Adrenal gland (tissue), 5 donors: ENCODE results near the gene RANBP10.

ENCODE experiments used
- CTCF ChIP-seq, 6 experiments: fragments of 450-650 bp in 4 of 6; fragments of 200-600 bp in 2 of 6; sonication (generic) in 1 of 6; IDR thresholded peaks; 1 replicate in 5 of 6; 2 replicates in 1 of 6; pipeline versions ENCODE4 v1.5.1 to v1.8.0; 2016 to 2021; ENCODE audit warnings: antibody characterized with exemption in 6 of 6, mild to moderate bottlenecking in 2 of 6, moderate library complexity in 1 of 6
- POLR2A ChIP-seq, 2 donors: fragments of 450-650 bp; IDR thresholded peaks; one replicate each; pipeline ENCODE4 v1.6.1; 2017; ENCODE audit warnings: antibody characterized with exemption in 2 of 2, mild to moderate bottlenecking in 2 of 2, moderate library complexity in 1 of 2
- donor health status: DM: no; HTN: no; CAD: no.

DNA sequence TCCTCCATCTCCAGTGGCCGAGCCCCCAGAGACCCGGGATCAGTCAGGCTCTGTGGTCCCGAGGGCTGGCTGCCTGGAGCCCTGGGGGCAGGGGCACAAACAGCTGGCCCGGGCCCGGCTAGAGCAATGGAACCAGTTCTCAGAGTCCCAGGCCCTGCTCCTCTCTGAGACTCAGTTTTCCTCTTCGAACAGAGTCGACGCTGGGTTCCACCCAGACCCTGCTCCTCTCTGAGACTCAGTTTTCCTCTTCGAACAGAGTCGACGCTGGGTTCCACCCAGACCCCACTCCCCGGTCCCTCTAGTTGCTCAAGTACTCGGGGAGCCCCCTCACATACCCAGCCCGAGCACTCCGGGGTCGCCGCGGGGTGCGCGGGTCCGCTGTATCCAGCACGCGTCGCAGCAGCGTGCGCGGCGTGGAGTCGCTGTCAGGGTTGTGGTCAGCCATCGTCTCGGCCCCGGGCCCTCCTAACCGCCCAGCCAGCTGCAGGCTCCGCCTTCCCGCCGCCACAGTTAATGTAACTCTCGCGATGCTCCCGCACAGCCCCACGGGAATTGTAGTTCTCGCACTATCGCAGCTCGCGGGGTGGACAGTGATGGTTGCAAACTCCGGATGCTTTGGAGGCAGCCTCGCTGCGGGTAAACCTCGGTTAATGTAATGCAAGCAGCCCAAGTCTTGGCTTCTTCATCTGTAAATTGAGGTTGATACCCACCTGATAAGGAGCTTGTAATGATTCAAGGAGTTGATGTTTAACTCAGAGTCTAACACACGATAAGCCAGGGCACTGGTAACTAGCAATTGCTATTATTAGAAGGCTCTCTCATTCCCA, 27.3 kb upstream of the RANBP10 start:
- no peak for TF ChIP-seq CTCF (IDR thresholded peaks at IDR 0.05)
- peak; percentile 50 to 75 for TF ChIP-seq POLR2A (IDR thresholded peaks at IDR 0.05)
